ENCODE measurements around the gene RANBP17. TPM values are rescaled to one million over a fixed set of nuclear protein-coding genes. Genes with fewer than 3 reads are reported as not detected.

The RANBP17 gene
- total and polyA plus RNA-seq, 12 donors: 5.5 to 119 (median 22.2) TPM

- intact Hi-C loops (cut with DNase I): no loop called here
- no peaks in the 10 kb centered on the region for H3K9me3 ChIP-seq (replicated peaks in 1 of 3)
- DNase-seq: no peak
- WGBS, 4 donors: 83 to 93% (median 88%) methylated on average over 1 of the region's 1 CpG
- TF ChIP-seq POLR2A (IDR thresholded peaks at IDR 0.05) (no peak), CTCF (IDR thresholded peaks at IDR 0.05) (no peak)
- H3K36me3 ChIP-seq (replicated peaks in 1 of 2): no peaks in the 10 kb centered on the region
- H3K27ac ChIP-seq: no peak overlapping the region
- no peak overlapping the region for H3K4me3 ChIP-seq
- no peaks in the 10 kb centered on the region for H3K4me1 ChIP-seq (replicated peaks in 1 of 2)
- H3K27me3 ChIP-seq: no peaks in the 10 kb centered on the region
Measured at GRCh38 chr5:171261361-171261760, 399.5 kb downstream of the RANBP17 start.

DNA sequence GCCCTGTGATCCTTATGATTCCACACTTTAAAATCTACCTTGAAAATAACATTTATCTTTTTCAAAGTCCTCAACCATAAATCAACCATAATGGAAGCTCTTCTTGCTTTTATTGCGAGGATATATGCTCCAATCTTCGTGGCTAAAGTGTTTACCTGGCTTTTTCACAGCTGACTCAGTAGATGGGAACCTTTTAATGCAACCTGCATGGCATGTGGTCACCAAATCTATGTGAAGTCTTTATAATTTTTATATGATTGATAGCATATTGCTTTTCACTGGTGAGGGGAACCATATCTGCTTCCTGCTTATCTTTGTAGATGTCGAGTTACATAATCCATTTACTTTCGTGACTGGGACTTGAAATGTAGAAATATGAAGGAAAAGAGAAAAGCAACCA, 400.1 kb downstream of the RANBP17 start:
- TF ChIP-seq POLR2A (IDR thresholded peaks at IDR 0.05): no peak
- TF ChIP-seq CTCF (IDR thresholded peaks at IDR 0.05): no peak
- no peak for DNase-seq
- intact Hi-C loops (cut with DNase I): no loop called here

GRCh38 chr5:171263181-171263580, 401.4 kb downstream of the RANBP17 start:
- no peaks in the 10 kb centered on the region for H3K9me3 ChIP-seq (replicated peaks in 1 of 3)
- DNase-seq: no peak
- H3K27ac ChIP-seq: no peak overlapping the region
- H3K27me3 ChIP-seq: no peaks in the 10 kb centered on the region
- TF ChIP-seq POLR2A (IDR thresholded peaks at IDR 0.05) (no peak), CTCF (IDR thresholded peaks at IDR 0.05) (no peak)
- no peak overlapping the region for H3K4me3 ChIP-seq
- H3K36me3 ChIP-seq (replicated peaks in 1 of 2): no peaks in the 10 kb centered on the region
- intact Hi-C loops (cut with DNase I): no loop called here
- no peaks in the 10 kb centered on the region for H3K4me1 ChIP-seq (replicated peaks in 1 of 2)

More for the DNA sequence above, 400.1 kb downstream of the RANBP17 start:
- Histone ChIP-seq H3K4me3 (no peak overlapping the region), H3K27me3 (no peaks in the 10 kb centered on the region), H3K4me1 (replicated peaks in 1 of 2) (no peaks in the 10 kb centered on the region), H3K36me3 (replicated peaks in 1 of 2) (no peaks in the 10 kb centered on the region), H3K27ac (no peak overlapping the region), H3K9me3 (replicated peaks in 1 of 3) (no peaks in the 10 kb centered on the region)
- WGBS, 4 donors: 86 to 90% (median 88%) methylated on average over 4 of the region's 4 CpGs

DNA sequence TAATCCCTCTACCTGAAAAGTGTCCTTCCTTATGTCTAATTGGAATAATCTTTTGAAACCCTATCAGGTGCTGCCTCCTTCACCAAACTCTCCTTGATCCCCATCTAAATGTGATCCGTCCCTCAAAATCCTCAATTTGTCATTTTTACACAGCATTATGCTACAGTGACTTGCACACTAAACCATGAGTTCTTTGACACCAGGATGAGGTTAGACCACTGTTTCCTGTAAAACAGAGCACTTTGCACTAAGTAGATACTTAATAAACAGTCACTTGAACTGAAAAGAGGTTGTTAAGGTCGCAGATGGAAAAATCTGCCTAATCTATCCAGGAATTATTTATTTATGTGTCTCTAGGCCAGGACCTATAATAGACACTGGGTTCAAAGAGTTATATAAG, 403.0 kb downstream of the RANBP17 start:
- TF ChIP-seq POLR2A (IDR thresholded peaks at IDR 0.05) (no peak), CTCF (IDR thresholded peaks at IDR 0.05) (no peak)
- Histone ChIP-seq H3K27me3 (no peaks in the 10 kb centered on the region), H3K4me3 (no peak overlapping the region), H3K27ac (no peak overlapping the region), H3K36me3 (replicated peaks in 1 of 2) (no peaks in the 10 kb centered on the region), H3K9me3 (replicated peaks in 1 of 3) (no peaks in the 10 kb centered on the region), H3K4me1 (replicated peaks in 1 of 2) (no peaks in the 10 kb centered on the region)
- WGBS, 4 donors: 79 to 93% (median 86%) methylated on average over 2 of the region's 2 CpGs
- DNase-seq: no peak
- intact Hi-C loops (cut with DNase I): no loop called here
